Mesothelial cell of epicardium (in vitro differentiated cells): ENCODE measurements around the gene TNRC6A. TPM values are rescaled to one million over a fixed set of nuclear protein-coding genes. Genes with fewer than 3 reads are reported as not detected.

Source experiments
- DNase-seq, 2 experiments: peaks; one replicate each; pipeline ENCODE4 v3.0.0; 2021; ENCODE audit warnings: low spot score in 2 of 2; ENCODE audit not compliant: unreplicated experiment in 2 of 2
- H3K27ac Mint-ChIP-seq: 2 replicates; pipeline ENCODE4 v1.8.0; 2021; ENCODE audit warnings: mixed read lengths
- H3K27me3 Mint-ChIP-seq: 2 replicates; pipeline ENCODE4 v1.8.0; 2021; ENCODE audit warnings: low read depth, mixed read lengths
- H3K36me3 Mint-ChIP-seq: 2 replicates; pipeline ENCODE4 v1.8.0; 2021; ENCODE audit warnings: mixed read lengths
- H3K4me1 Mint-ChIP-seq: 2 replicates; pipeline ENCODE4 v1.8.0; 2021; ENCODE audit warnings: mixed read lengths
- H3K4me3 Mint-ChIP-seq: 2 replicates; pipeline ENCODE4 v1.8.0; 2021; ENCODE audit warnings: mild to moderate bottlenecking, moderate library complexity, mixed read lengths
- H3K9me3 Mint-ChIP-seq: 2 replicates; pipeline ENCODE4 v1.8.0; 2021; ENCODE audit warnings: mixed read lengths
- CTCF ChIP-seq: fragments of 200-600 bp; sonication (generic); IDR thresholded peaks from one replicate; pipeline ENCODE4 v1.5.0; 2021; ENCODE audit warnings: antibody characterized with exemption; ENCODE audit not compliant: unreplicated experiment
- total RNA-seq: library from RNA; stranded (reverse); gene quantifications from 3 replicates; pipeline ENCODE4 v1.2.1, GENCODE V29; 2021

The TNRC6A gene
- total RNA-seq, 1 donor from 2014 or later = 89.7 TPM

DNA sequence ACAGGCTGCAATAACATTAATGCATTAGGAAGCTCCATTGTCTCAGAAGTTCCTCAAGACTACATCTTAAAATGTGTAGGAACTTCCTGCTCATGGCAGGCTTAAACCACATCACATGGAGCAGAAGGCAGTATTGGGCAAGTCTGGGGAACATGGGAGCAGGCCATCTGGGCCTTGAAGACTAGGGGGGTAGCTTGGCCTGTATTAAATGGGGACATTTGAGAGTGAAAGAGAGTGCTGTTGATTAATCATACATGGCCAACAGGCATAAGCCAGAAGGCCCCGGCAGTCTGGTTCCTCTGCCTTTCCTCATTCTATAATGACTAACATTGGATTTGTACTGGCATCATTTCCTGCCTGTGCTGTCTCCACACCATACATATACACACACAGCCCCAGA lies 91.1 kb downstream of the TNRC6A start:
- DNase-seq = no peak
- H3K4me3 Mint-ChIP-seq = no peak overlapping the region
- H3K27me3 Mint-ChIP-seq = no peaks in the 10 kb centered on the region
- H3K4me1 Mint-ChIP-seq = no peaks in the 10 kb centered on the region
- H3K36me3 Mint-ChIP-seq = peaks cover 50% of the 10 kb centered on the region
- TF ChIP-seq CTCF = no peak
- no peak overlapping the region for H3K27ac Mint-ChIP-seq
- no peaks in the 10 kb centered on the region for H3K9me3 Mint-ChIP-seq

DNA sequence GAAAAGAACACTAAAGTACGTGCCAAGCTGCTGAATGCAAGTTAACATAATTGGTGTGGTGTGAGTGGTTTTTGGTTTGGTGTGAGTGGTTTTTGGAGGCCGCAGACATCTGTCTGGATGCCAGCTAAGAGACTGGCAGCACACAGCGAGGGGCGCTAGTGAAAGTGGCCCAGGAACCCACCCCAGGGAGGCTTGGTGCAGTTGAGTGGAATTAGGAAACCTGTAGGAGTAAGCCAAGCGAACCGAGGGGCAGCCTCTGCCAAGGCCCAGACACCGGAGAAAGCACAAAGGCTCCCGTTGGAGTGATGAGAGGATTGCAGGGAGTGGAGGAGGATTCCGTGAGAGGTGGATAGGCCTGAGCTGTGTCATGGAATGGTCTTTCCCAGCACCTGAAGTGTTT lies 91.7 kb downstream of the TNRC6A start:
- H3K27ac Mint-ChIP-seq = peak overlapping the region; percentile 18
- peaks cover 50% of the 10 kb centered on the region for H3K36me3 Mint-ChIP-seq
- H3K4me1 Mint-ChIP-seq = no peaks in the 10 kb centered on the region

GRCh38 chr16:24822542-24822941 lies 93.1 kb downstream of the TNRC6A start:
- Mint-ChIP-seq H3K27me3 (no peaks in the 10 kb centered on the region), H3K36me3 (peaks cover 54% of the 10 kb centered on the region), H3K4me1 (no peaks in the 10 kb centered on the region), H3K4me3 (no peak overlapping the region), H3K27ac (peak overlapping the region; percentile 44), H3K9me3 (no peaks in the 10 kb centered on the region)
- DNase-seq = no peak
- TF ChIP-seq CTCF = no peak

More for the DNA sequence above, 91.7 kb downstream of the TNRC6A start:
- Mint-ChIP-seq H3K27me3 (no peaks in the 10 kb centered on the region), H3K4me3 (no peak overlapping the region), H3K9me3 (no peaks in the 10 kb centered on the region)
- TF ChIP-seq CTCF = no peak
- no peak for DNase-seq

- Mint-ChIP-seq H3K4me3 (no peak overlapping the region), H3K4me1 (no peaks in the 10 kb centered on the region), H3K9me3 (no peaks in the 10 kb centered on the region), H3K27me3 (no peaks in the 10 kb centered on the region), H3K36me3 (peaks cover 51% of the 10 kb centered on the region), H3K27ac (no peak overlapping the region)
- no peak for TF ChIP-seq CTCF
- DNase-seq = no peak
Observed at GRCh38 chr16:24822974-24823373, 93.5 kb downstream of the TNRC6A start.

- no peak for TF ChIP-seq CTCF
- no peak overlapping the region for H3K27ac Mint-ChIP-seq
- H3K27me3 Mint-ChIP-seq = no peaks in the 10 kb centered on the region
- H3K9me3 Mint-ChIP-seq = no peaks in the 10 kb centered on the region
- peaks cover 30% of the 10 kb centered on the region for H3K36me3 Mint-ChIP-seq
- DNase-seq = no peak
- H3K4me1 Mint-ChIP-seq = no peaks in the 10 kb centered on the region
- H3K4me3 Mint-ChIP-seq = no peak overlapping the region
Observed at GRCh38 chr16:24825696-24826095, 96.2 kb downstream of the TNRC6A start.

GRCh38 chr16:24826096-24826690 lies 96.7 kb downstream of the TNRC6A start:
- Mint-ChIP-seq H3K27ac (no peak overlapping the region), H3K4me3 (no peak overlapping the region), H3K36me3 (peaks cover 30% of the 10 kb centered on the region), H3K27me3 (no peaks in the 10 kb centered on the region), H3K4me1 (no peaks in the 10 kb centered on the region), H3K9me3 (no peaks in the 10 kb centered on the region)
- TF ChIP-seq CTCF = no peak
- DNase-seq = no peak
